Testis (tissue), 2 donors: ENCODE measurements around the gene POT1.

Experiments
- POLR2A ChIP-seq: fragments of 450-650 bp; IDR thresholded peaks from one replicate; pipeline ENCODE4 v1.6.1; 2017; ENCODE audit warnings: antibody characterized with exemption, mild to moderate bottlenecking, moderate library complexity
- TF ChIP-seq, protein P1 (sequence below), 3 experiments: fragments of 450-650 bp in 2 of 3; fragments of 200-600 bp in 1 of 3; sonication (generic) in 1 of 3; IDR thresholded peaks; one replicate each; pipeline ENCODE4 v1.5.1; 2016 to 2019; ENCODE audit warnings: antibody characterized with exemption in 3 of 3, mild to moderate bottlenecking in 2 of 3, moderate library complexity in 1 of 3

DNA sequence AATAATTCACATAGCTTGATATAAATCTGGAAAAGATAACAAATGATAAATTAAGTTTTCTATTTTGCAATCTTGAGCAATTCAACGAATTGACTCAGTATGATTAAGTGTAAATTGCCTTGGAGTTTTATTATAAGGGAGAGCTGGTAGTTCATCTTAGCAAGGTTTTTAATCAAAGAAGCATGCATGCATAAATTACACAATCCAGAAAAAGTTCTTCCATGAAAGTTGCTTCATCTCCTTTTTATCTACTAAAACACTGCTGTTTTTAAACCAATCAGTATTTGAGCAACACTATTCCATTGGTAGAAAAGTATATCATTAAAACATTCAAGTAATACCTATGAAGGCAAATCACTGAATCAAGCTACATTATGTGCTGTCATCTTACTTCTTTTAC, 47.6 kb downstream of the POT1 start:
- TF ChIP-seq, protein P1, sequence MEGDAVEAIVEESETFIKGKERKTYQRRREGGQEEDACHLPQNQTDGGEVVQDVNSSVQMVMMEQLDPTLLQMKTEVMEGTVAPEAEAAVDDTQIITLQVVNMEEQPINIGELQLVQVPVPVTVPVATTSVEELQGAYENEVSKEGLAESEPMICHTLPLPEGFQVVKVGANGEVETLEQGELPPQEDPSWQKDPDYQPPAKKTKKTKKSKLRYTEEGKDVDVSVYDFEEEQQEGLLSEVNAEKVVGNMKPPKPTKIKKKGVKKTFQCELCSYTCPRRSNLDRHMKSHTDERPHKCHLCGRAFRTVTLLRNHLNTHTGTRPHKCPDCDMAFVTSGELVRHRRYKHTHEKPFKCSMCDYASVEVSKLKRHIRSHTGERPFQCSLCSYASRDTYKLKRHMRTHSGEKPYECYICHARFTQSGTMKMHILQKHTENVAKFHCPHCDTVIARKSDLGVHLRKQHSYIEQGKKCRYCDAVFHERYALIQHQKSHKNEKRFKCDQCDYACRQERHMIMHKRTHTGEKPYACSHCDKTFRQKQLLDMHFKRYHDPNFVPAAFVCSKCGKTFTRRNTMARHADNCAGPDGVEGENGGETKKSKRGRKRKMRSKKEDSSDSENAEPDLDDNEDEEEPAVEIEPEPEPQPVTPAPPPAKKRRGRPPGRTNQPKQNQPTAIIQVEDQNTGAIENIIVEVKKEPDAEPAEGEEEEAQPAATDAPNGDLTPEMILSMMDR (IDR thresholded peaks at IDR 0.05), result no peak
- no peak for TF ChIP-seq POLR2A
